Immature natural killer cell (primary cell): ENCODE measurements around the gene TRIM24. TPM values are rescaled to one million over a fixed set of nuclear protein-coding genes. Genes with fewer than 3 reads are reported as not detected.

Source experiments
- DNase-seq, 3 donors: peaks; one replicate each; pipeline ENCODE4 v3.0.0; 2022; ENCODE audit warnings: mixed read lengths in 1 of 3
- H3K27ac Mint-ChIP-seq, 6 donors: one replicate each; pipeline ENCODE4 v1.8.0; 2020; ENCODE audit warnings: mixed read lengths in 6 of 6, mild to moderate bottlenecking in 5 of 6, inconsistent platforms in 4 of 6, moderate library complexity in 3 of 6
- H3K27me3 Mint-ChIP-seq, 3 donors: one replicate each; pipeline ENCODE4 v1.8.0; 2020 to 2021; ENCODE audit warnings: low read depth in 3 of 3, mild to moderate bottlenecking in 3 of 3, mixed read lengths in 3 of 3, moderate library complexity in 3 of 3, inconsistent platforms in 1 of 3
- H3K36me3 Mint-ChIP-seq, 3 donors: one replicate each; pipeline ENCODE4 v1.8.0; 2020; ENCODE audit warnings: mixed read lengths in 3 of 3, inconsistent platforms in 2 of 3, mild to moderate bottlenecking in 2 of 3
- H3K4me1 Mint-ChIP-seq, 2 donors: one replicate each; pipeline ENCODE4 v1.8.0; 2020; ENCODE audit warnings: inconsistent platforms in 2 of 2, mild to moderate bottlenecking in 2 of 2, mixed read lengths in 2 of 2, moderate library complexity in 1 of 2
- H3K4me3 Mint-ChIP-seq, 5 donors: one replicate each; pipeline ENCODE4 v1.8.0; 2020; ENCODE audit warnings: mild to moderate bottlenecking in 5 of 5, mixed read lengths in 5 of 5, inconsistent platforms in 3 of 5, moderate library complexity in 3 of 5
- H3K9me3 Mint-ChIP-seq, 6 donors: one replicate each; pipeline ENCODE4 v1.8.0; 2020; ENCODE audit warnings: mild to moderate bottlenecking in 6 of 6, mixed read lengths in 6 of 6, inconsistent platforms in 4 of 6, moderate library complexity in 3 of 6
- polyA plus RNA-seq, 3 donors: library from polyadenylated mRNA; unstranded; fragments of 300-500 nt; fragmentation: Illumina TruSeq; gene quantifications; one replicate each; pipeline ENCODE4 v1.2.3, GENCODE V29; 2021

The TRIM24 gene
- polyA plus RNA-seq, 3 donors from 2014 or later: 4.2 to 11.4 (median 4.8) TPM

DNA sequence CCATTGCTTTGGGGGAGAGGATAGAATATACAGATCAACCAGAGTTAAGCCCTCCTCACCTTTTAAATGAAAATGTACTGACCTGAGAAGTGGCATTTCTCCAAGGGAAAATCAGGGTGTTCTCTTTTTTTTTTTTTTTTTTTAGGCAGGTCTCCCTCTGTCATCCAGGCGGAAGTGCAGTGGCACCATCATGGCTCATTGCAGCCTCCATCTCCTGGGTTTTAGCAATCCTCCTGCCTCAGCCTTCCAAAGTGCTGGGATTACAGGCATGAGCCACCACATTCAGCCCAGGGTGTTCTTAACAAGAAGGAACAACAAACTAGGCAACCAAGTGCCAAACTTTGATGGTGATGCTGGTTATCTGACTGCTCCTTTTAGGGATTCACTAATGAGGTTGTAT is 130.1 kb downstream of the TRIM24 start:
- DNase-seq: no peak
- Mint-ChIP-seq H3K4me3 (no peak overlapping the region), H3K9me3 (no peaks in the 10 kb centered on the region), H3K27ac (no peak overlapping the region), H3K27me3 (peaks cover 0 to 3% (median 0%) of the 10 kb centered on the region in 3 donors), H3K4me1 (no peaks in the 10 kb centered on the region), H3K36me3 (peaks cover 19 to 24% (median 23%) of the 10 kb centered on the region in 3 donors)

GRCh38 chr7:138595454-138595853 is 135.4 kb downstream of the TRIM24 start:
- H3K27me3 Mint-ChIP-seq: no peaks in the 10 kb centered on the region
- H3K27ac Mint-ChIP-seq: no peak overlapping the region
- H3K36me3 Mint-ChIP-seq: no peaks in the 10 kb centered on the region
- H3K4me3 Mint-ChIP-seq: no peak overlapping the region
- DNase-seq: no peak
- H3K9me3 Mint-ChIP-seq: no peaks in the 10 kb centered on the region
- no peaks in the 10 kb centered on the region for H3K4me1 Mint-ChIP-seq

DNA sequence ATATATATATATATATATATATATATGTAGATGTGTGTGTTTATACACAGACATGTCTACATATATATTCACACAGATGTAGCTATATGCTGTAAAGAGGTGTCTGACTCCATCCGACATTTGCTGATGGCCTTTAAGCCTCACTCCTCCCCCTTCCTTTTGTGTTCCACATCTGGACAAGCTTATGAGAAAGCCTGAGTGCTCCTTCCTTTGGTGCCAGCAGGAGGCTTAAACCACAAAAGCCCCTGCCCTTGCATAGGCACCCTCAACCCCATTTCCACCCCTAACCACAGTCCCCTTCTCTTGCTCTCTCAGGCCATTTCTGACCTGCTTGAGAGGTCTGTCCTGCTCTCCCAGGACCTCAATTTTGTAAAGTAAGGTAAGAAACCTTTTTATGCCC is 142.4 kb downstream of the TRIM24 start:
- Mint-ChIP-seq H3K27me3 (peaks cover 1 to 6% (median 3%) of the 10 kb centered on the region in 3 donors), H3K27ac (peak overlapping the region in 1 of 6 donors; percentile 33), H3K36me3 (no peaks in the 10 kb centered on the region), H3K4me3 (no peak overlapping the region), H3K9me3 (no peaks in the 10 kb centered on the region), H3K4me1 (no peaks in the 10 kb centered on the region)
- DNase-seq: no peak

DNA sequence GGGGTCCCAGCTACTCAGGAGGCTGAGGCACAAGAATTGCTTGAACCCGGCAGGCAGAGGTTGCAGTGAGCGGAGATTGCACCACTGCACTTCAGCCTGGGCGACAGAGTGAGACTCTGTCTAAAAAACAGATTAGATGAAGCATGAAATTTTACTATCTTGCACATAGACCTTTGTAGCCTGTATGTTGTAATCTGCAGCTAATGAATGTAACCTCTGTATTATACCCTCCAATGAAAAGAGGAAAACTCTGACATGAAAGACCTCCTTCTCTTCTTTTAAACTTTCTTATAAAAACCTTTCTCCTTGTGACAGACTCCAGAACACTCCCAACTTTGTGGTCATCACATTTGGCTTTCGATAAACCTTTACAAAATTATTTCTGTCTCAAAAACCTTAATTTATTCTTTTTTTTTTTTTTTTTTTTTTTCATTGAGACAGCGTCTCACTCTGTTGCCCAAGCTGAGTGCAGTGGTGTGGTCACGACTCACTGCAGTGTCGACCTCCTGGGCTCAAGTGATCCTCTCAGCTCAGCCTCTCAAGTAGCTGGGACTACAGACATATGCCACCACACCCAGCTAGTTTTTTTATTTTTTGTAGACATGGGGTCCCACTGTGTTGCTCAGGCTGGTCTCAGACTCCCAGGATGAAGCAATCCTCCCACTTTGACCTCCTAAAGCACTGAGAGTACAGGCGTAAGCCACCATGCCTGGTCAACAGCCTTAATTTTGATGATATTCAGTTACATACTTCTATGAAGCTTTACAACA is 143.7 kb downstream of the TRIM24 start:
- no peak overlapping the region for H3K4me3 Mint-ChIP-seq

DNA sequence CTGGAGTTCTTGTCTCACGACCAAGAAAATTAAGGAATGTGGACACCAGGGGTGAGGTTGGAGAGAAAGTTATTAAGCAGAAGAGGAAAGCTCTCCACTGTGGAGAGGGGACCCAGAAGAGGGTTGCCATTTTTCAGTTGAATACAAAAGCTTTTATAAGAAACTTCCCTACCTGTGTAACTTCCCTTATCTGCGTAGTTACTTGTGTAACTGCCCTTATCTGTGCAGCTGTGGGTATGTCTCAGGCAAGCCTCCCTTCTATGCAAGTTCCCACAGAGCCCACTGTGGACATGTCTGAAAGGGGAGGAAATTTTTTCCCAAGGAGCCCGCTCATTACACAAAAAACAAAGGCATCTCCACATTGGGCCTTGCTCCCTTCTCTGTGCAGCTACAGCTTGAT is 146.2 kb downstream of the TRIM24 start:
- peaks cover 0 to 6% (median 1%) of the 10 kb centered on the region in 3 donors for H3K27me3 Mint-ChIP-seq
- H3K36me3 Mint-ChIP-seq: no peaks in the 10 kb centered on the region
- no peak overlapping the region for H3K27ac Mint-ChIP-seq
- no peak for DNase-seq
- peaks cover 0 to 6% of the 10 kb centered on the region in 2 donors for H3K4me1 Mint-ChIP-seq
- H3K9me3 Mint-ChIP-seq: no peaks in the 10 kb centered on the region
- H3K4me3 Mint-ChIP-seq: no peak overlapping the region

More for the DNA sequence above, 143.7 kb downstream of the TRIM24 start:
- Mint-ChIP-seq H3K27ac (no peak overlapping the region), H3K27me3 (peaks cover 1 to 6% (median 3%) of the 10 kb centered on the region in 3 donors), H3K9me3 (no peaks in the 10 kb centered on the region), H3K4me1 (peaks cover 0 to 6% of the 10 kb centered on the region in 2 donors), H3K36me3 (no peaks in the 10 kb centered on the region)
- no peak for DNase-seq

DNA sequence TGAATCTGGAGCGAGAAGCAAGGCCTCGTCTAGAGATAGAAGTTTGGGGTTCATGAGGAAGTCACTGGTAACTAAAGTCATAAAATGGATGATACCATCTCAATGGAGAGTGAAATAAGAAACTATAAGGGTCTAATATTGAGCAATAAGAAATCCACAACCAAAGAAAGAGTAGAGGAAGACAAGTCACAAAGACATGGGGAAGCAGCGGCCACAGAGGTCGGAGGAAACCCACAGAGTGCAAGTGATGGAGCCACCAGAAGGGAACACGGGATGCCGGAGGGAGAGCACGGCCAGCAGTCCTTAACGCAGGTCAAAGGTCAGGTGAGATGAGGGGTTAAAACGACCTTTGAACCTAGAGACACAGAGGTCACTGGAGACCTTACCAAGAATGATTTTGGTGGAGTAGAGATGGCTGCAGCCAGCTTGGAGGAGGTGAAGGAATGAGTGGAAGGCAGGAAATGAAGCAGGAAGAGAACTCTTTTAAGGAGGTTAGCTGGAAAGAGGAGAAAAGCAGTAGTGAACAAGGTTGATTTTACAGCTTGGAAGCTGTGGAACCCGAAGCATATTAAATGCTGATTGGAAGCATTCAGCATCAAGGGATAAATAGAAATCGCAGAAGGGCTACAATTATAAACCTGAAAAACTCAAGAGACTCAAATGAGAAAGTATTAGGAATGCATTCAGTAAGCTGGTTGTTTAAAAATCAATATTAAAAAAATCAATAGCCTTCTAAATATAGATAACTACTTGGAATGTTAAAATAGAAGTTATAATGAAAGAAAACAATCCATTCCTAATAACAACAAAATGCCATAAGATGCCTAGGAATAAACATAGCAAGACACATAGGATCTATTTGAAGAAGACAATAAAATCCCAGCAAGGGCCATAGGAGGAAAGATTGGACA is 147.4 kb downstream of the TRIM24 start:
- H3K4me1 Mint-ChIP-seq: peaks cover 0 to 6% of the 10 kb centered on the region in 2 donors
- no peaks in the 10 kb centered on the region for H3K36me3 Mint-ChIP-seq
- peaks cover 0 to 6% (median 2%) of the 10 kb centered on the region in 3 donors for H3K27me3 Mint-ChIP-seq
- no peaks in the 10 kb centered on the region for H3K9me3 Mint-ChIP-seq
- H3K4me3 Mint-ChIP-seq: no peak overlapping the region
- DNase-seq: no peak
- peak overlapping the region in 1 of 6 donors; percentile 42 for H3K27ac Mint-ChIP-seq

DNA sequence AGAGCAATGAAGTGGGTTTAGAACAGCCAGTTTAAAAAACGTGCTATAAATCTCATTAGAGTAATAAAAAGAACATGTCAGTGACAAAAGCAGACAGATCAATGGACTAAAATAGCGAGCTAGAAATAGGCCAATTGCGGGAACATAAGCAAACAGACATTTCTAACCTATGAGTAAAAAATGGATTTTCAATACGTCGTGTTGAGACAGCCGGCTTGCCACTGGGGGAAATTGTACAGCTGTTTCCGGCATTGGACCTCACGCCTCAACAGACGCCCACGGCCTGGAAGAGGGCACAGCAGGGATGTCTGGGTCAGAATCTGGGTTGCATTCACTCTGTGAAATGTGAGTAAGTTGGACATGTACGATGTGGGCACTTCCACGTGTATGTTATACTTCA is 148.2 kb downstream of the TRIM24 start:
- no peak overlapping the region for H3K27ac Mint-ChIP-seq
- H3K9me3 Mint-ChIP-seq: no peaks in the 10 kb centered on the region
- H3K4me3 Mint-ChIP-seq: no peak overlapping the region
- peaks cover 0 to 6% of the 10 kb centered on the region in 2 donors for H3K4me1 Mint-ChIP-seq
- no peaks in the 10 kb centered on the region for H3K36me3 Mint-ChIP-seq
- DNase-seq: no peak
- H3K27me3 Mint-ChIP-seq: peaks cover 0 to 4% (median 2%) of the 10 kb centered on the region in 3 donors

GRCh38 chr7:138610671-138611170 is 150.7 kb downstream of the TRIM24 start:
- DNase-seq: no peak
- Mint-ChIP-seq H3K4me3 (no peak overlapping the region), H3K36me3 (no peaks in the 10 kb centered on the region), H3K27me3 (peaks cover 0 to 4% (median 2%) of the 10 kb centered on the region in 3 donors), H3K9me3 (no peaks in the 10 kb centered on the region), H3K27ac (no peak overlapping the region), H3K4me1 (peaks cover 0 to 6% of the 10 kb centered on the region in 2 donors)

DNA sequence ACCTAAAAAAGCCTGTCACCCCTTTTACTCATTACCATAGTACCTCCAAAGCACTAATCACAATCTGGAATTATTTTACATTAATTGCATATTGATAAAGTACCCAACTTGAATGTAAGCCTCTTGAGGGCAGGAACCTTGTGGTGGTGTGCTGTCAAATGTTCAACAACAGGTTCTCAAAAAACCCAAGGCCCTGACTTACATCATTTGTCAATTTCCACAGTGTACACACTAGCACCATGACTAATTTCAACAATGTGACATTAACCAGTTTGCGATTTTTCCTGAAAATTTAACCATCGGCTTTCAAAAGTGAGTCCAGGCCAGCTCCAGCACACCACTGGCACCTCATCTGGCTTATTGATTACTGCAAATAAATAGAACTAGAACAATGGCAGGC is 153.6 kb downstream of the TRIM24 start:
- H3K9me3 Mint-ChIP-seq: no peaks in the 10 kb centered on the region
- H3K36me3 Mint-ChIP-seq: no peaks in the 10 kb centered on the region
- H3K27ac Mint-ChIP-seq: no peak overlapping the region
- no peaks in the 10 kb centered on the region for H3K4me1 Mint-ChIP-seq
- H3K4me3 Mint-ChIP-seq: no peak overlapping the region
- no peak for DNase-seq
- peaks cover 0 to 5% (median 3%) of the 10 kb centered on the region in 3 donors for H3K27me3 Mint-ChIP-seq

- Mint-ChIP-seq H3K27ac (no peak overlapping the region), H3K4me1 (no peaks in the 10 kb centered on the region), H3K9me3 (no peaks in the 10 kb centered on the region), H3K36me3 (no peaks in the 10 kb centered on the region), H3K4me3 (no peak overlapping the region), H3K27me3 (peaks cover 0 to 11% (median 6%) of the 10 kb centered on the region in 3 donors)
- DNase-seq: no peak
Observed at GRCh38 chr7:138616085-138616484, 156.0 kb downstream of the TRIM24 start.

DNA sequence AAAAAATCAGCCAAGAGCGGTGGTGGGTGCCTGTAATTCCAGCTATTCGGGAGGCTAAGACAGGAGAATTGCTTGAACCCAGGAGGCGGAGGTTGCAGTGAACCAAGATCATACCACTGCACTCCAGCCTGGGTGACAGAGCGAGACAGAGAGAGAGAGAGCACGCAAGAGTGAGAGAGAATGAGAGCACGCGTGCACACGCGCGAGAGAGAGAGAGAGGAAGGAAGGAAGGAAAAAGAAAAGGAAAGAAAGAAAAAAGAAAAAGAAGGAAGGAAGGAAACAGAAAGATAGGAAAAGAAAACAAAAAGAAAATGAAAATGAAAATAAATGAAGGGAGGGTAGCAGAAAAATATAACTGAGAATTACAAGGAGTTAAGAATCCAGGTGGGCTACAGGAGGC is 158.4 kb downstream of the TRIM24 start:
- Mint-ChIP-seq H3K27me3 (peaks cover 0 to 8% (median 6%) of the 10 kb centered on the region in 3 donors), H3K9me3 (no peaks in the 10 kb centered on the region), H3K4me3 (no peak overlapping the region), H3K36me3 (no peaks in the 10 kb centered on the region), H3K4me1 (no peaks in the 10 kb centered on the region), H3K27ac (no peak overlapping the region)
- no peak for DNase-seq

DNA sequence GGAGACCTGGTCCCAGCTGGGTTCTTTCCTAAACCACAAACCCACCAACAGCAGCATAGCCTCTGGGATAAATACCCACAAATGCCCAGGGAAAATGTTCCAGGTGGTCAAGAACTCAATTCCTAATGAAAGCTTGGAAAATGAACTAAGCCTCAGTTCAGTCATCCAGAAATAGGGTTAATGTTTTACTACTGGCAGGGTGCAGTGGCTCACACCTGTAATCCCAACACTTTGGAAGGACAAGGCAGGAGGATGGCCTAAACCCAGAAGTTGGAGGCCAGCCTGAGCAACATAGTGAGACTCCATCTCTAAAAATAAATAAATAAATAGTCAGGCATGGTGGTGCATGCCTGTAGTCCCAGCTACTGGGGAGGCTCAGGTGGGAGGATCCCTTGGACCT is 158.9 kb downstream of the TRIM24 start:
- H3K9me3 Mint-ChIP-seq: no peaks in the 10 kb centered on the region
- no peak for DNase-seq
- peaks cover 0 to under 1% of the 10 kb centered on the region in 2 donors for H3K4me1 Mint-ChIP-seq
- H3K27me3 Mint-ChIP-seq: peaks cover 0 to 8% (median 6%) of the 10 kb centered on the region in 3 donors
- H3K4me3 Mint-ChIP-seq: no peak overlapping the region
- H3K27ac Mint-ChIP-seq: no peak overlapping the region
- no peaks in the 10 kb centered on the region for H3K36me3 Mint-ChIP-seq

GRCh38 chr7:138622841-138623240 is 162.8 kb downstream of the TRIM24 start:
- no peak for DNase-seq
- no peak overlapping the region for H3K4me3 Mint-ChIP-seq
- H3K27me3 Mint-ChIP-seq: peaks cover 2 to 12% (median 9%) of the 10 kb centered on the region in 3 donors
- H3K36me3 Mint-ChIP-seq: no peaks in the 10 kb centered on the region
- H3K27ac Mint-ChIP-seq: no peak overlapping the region
- H3K9me3 Mint-ChIP-seq: no peaks in the 10 kb centered on the region
- H3K4me1 Mint-ChIP-seq: peaks cover 25 to 29% of the 10 kb centered on the region in 2 donors
